GM21576 (cell line): ENCODE measurements around the gene GYG1.

Experiments used
- ATAC-seq: cut with Tn5 transposase; IDR thresholded peaks from one replicate; pipeline ENCODE4 v1.9.1; 2021; ENCODE audit warnings: mild to moderate bottlenecking, moderate library complexity; ENCODE audit not compliant: unreplicated experiment

The GYG1 gene

DNA sequence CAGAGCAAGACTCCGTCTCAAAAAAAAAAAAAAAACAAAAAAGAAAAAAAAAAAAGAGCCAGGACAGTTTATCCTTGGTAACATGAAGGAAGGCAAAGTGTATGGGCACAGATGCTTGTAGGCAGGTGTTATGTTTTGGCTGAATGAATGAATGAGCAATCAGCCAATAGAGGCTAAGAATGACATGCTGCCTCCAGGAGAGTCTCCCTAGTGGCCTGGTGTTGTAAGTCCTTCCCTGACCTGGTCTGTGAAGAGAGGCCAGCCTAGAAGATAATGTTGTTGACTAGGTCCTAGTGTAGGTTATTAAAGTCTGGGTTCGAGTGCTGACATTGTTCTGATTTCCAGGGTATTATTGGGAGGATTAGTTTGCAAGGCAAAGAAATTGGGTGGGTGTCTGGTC is 24.9 kb downstream of the GYG1 start:
- ATAC-seq, result no peak

DNA sequence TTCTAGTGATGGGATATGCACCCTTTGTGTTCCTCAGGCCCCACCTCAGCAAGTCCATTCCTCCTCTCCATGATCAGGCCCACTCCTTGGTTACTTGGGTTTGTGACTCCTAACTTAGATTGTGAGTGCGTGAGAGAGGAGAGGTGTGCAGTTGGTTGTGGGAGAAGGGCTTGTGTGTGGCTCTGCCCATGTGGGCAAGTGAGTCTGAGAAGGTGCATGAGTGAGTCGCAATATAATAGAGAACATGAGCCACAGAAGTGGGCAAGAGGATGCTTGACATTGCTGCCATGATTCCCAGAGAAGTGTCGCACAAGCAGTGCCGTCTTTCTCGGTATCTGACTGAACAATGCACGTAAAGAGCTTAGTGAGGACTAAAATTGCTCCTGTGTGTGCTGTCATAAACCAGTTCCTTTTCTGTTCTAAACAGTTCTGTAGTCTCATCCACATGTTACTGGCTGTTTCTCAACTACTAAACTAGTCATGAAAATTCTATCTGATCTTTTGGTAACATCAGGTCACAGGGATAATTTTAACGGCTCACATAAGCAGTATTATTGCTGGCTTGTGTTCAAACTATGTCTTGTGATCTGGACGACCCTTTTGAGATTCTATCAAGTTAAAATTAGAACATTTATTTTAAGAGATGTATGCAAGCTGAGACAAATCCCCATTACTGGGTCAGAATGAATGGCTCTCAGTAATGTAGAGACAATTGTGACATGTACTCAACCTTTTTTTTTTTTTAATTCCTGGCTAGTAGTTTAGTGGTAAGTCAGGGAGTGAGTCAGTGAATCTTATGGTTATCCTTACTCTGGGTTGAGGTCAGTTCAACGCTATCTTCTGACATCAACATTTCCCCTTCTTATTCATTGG is 25.6 kb downstream of the GYG1 start:
- ATAC-seq, result no peak

DNA sequence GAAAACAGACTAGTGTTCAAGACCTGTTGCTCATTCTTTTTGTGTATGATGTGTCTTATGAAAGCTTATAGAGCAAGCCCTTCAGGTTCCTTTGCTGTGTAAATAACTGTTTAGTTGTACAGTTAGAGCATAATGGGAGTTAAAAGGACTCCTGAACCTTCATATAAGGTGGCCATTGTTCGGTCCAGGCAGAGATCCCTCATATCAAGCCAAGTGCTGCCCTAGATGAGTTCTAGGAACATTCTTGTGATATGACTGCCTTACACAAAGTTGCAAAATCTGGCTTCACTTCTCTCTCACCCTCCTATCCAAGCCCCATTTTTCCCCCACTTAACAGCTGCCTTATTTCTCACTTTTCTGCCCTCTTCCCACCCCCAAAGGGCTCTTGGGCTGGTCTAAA is 26.9 kb downstream of the GYG1 start:
- ATAC-seq, result no peak

DNA sequence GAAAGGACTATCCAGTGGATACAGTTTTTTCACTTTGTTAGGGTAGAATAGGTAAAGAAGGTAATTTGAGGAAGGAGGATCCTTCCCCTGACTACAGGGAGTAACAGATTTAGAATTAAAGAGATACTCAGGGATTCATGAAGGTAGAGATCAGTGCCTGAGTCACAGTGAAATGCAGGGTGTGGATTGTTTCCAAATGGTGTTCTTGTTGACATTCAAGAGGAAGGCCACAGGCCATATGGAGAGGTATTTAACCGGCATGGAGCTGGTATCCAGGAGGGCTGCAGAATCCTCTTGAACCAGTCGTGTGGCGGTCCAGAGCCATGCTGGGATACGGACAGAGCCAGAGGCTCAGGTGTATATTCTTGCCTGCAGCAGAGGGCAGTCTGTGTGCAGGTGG is 28.2 kb downstream of the GYG1 start:
- no peak for ATAC-seq

DNA sequence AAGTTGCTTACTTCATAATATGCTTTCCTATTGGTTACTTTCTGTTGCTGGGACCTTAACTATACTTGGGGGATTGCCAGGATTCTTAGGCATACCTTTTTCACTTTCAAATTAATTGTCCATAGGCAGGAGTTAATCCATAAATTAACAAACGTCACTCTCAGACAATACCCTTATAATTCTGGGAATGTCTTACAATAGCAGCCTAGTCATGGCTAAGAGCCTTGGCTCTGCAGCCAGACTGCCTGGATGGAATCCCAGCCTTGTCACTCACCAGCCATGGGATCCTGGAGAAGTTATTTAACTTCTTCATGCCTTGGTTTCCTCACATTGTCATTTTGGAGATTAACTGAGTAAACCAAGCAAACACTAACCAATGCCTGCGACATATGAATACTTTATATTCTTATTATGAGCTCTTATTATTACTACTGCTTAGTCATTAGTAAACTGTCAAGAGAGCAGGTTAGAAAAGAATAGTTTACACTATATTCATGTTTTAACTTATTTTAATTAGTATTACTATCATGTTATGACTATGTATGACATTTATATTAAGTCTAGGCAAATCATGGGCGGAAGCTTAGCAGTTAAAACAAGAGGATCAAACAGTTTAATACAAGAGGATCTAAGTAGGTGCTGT is 29.0 kb downstream of the GYG1 start:
- ATAC-seq, result no peak

DNA sequence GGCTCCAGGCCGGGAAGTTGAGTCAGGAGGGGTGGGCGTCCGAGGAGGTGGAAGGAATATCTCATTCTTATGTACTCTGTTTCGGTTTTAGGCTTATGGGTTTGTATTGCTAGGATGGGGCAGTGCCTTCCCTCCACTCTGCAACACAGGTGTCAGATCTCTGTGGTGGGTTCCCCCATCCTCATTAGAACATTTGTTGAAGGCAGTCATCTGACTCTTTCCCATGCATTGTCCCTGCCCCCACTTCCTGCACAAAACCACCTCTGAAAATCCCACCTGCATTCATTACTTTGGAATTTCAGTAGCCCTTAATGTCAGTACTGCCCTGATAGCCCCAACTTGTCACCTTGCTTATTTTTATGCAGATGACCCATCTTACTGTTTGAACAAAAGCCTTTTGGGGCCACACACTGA is 29.5 kb downstream of the GYG1 start:
- ATAC-seq, result no peak

DNA sequence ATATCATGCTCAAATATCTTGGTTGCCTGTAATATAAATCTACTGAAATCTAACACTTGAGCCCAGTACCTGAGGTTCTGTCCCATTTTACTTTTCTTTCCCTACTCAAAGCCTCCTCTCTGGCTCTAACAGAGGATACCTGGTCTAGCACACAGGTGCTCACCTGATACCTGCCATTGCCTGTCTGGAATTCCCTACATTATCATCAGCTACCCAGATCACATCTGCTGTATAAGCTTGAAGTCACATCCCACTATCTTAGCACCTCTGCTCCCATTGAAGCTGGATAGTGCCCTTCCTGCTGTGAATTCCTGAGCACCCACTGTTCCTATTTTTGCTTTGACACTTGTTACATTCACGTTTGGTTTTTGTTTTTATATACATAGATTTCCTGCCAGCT is 30.5 kb downstream of the GYG1 start:
- no peak for ATAC-seq

DNA sequence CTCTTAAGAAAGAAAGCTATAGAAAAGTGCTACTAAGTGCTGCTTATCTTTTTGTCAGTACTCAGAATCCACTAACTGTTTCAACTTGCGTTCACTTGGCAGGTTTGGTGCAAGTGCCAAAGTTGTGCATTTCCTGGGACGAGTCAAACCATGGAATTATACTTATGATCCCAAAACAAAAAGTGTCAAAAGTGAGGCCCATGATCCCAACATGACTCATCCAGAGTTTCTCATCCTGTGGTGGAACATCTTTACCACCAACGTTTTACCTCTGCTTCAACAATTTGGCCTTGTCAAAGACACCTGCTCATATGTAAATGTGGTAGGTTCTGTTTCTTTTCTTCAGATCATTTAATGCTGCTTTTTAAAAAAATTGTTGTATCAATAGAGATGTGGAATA is 32.6 kb downstream of the GYG1 start:
- no peak for ATAC-seq

DNA sequence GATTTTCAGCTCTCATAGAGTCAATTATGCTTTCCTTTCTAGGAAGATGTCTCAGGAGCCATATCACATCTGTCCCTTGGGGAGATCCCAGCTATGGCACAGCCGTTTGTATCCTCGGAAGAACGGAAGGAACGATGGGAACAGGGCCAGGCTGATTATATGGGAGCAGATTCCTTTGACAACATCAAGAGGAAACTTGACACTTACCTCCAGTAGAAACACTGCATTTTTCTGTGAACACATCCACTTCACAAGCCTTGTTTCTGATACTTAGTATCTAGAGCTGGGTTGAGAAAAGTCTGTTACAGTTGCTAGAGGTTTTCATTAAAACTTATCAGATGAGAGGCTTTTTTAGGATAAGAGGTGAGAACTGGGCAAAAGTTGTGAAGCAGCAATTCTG is 35.4 kb downstream of the GYG1 start:
- no peak for ATAC-seq

DNA sequence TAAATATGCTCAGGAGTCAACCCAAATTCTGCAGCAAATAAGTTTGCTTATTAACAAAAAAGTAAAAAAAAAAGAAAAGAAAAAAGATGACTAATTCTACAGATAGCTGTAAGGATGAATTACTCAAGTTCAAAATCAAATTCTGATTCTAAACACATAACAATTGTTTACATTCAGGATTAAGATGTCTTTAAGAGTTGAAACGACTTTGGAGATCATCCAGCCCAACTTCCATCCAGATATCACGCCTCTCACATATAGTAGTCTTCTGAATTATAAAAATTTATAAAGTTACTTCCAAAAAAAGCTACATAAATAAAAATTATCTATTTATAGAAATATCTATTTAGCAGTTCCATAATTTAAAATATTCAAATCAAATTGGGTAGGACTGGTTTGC is 39.8 kb downstream of the GYG1 start:
- ATAC-seq, result no peak

DNA sequence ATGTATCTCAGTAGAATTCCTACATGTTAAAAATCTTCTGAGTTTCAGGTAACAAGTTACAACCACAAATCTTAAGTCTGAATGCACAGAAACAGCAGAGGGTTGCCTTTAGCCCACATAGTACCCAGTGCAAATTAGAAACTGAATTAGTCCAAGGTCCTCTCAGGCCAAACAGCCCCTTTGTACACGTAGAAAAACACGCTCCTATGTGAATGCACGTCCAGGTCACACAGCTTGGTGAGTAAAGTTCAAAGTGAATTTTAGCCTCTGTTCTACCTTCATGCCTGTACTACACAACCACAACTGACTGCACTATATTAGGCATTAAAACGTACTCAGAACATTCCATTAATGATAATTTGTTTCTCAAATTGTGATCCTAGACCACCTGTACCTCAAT is 46.3 kb downstream of the GYG1 start:
- no peak for ATAC-seq

DNA sequence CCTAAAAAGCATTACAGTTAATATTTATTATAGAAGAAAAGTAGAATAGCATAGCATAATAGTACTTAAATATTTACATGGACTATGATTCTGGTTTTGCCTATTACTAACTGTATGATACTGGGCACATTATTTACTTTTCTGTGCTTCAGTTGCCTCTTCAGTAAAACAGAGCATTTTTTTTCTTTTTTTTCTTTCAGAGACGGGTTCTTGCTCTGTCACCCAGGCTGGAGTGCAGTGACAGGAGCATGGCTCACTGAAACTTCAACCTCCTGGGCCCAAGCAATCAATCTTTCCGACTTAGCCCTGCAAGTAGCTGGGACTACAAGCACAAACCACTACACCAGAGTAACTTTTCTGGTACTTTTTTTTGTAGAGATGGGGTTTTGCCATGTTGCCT is 47.0 kb downstream of the GYG1 start:
- ATAC-seq, result no peak

DNA sequence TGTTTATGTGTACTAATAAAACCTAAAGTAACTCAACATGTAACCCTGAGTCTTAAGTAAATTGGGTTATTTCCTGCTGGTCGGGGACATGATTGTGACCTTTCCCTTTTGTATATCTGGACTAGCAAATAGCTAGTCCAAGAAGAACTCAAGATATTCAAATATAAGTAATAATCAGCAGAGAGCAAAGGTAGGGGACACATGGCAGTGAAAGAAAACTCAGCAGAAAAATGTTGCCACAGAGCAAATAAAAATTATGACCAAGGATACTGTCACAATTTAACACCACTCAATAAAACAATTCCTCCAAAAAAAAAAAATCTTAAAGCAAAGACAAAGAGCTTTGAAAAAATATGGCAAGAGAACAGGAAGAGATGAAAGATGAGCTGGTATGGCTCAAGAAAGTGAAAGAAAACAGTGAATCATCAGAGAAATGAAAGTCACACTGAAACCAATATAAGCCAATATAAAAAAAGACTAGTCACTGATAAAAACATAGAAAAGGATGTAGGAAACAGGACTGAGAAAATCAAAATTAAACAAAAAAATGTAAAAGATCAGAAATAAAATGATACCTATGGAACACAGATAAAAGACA is 51.5 kb downstream of the GYG1 start:
- ATAC-seq, result peak; percentile 89

DNA sequence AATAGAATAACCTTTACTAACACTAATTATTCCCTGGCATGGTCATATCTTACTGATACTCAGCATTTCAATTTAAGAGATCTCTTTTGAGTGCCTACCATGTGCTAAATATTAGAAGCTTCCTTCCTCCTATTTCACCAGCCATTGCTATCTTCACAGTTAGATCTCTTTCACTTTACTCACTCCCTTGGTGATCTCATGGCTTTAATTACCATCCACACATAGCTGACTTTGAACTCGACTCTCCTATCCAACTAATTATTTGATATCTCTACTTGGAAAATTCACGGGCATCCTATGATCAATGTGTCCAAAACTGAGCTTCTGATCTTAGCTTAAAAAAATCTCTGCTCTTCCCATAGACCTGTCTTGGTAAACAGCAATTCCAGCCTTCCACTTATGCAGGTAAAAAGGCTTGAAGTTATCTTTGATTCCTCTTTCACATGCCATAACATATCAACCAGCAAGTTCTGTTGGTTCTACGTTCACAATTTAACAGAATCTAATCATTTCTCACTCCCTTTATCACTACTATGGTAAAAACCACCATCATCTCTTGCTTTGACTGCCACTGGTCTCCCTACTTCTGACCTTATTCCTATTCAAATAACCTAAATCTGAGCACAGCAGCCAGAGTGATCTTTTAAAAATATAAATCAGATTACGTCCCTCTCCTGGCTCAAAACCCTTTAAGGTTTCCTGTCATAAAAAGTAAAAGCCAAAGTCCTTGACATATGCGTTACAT is 53.2 kb downstream of the GYG1 start:
- no peak for ATAC-seq

DNA sequence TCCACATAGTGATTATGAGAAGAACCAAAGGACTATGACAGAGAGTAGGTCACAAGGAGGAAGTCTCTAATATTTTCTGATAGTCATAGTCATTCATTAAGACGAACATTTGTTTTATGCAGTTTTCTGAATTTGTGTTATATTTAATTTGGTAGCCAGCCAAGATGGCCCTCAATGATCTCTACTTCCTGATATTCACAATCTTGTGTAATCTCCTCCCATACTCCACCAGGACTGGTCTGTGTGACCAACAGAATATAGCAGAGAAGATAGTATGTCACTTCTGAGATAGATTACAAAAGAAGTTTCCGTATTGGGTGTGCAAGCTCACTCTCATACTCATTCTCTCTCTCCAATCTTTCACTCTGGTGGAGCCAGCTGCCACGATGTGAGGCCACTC is 64.2 kb downstream of the GYG1 start:
- no peak for ATAC-seq

DNA sequence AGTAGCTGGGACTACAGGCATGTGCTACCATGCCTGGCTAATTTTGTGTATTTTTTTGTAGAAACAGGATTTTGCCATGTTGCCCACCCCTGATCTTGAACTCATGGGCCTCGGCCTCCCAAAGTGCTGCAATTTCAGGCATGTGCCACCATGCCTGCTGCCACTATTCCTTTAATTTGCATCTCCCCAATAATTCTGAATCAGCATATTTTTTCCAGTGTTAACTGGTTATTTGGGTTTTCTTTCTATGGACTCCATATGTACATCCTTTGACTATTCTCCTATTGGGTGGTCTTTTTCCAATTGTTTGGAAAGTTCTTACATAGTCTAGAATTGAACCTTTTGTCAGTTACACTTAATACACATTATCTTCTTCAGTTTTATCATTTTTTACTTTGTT is 66.9 kb downstream of the GYG1 start:
- ATAC-seq, result no peak

DNA sequence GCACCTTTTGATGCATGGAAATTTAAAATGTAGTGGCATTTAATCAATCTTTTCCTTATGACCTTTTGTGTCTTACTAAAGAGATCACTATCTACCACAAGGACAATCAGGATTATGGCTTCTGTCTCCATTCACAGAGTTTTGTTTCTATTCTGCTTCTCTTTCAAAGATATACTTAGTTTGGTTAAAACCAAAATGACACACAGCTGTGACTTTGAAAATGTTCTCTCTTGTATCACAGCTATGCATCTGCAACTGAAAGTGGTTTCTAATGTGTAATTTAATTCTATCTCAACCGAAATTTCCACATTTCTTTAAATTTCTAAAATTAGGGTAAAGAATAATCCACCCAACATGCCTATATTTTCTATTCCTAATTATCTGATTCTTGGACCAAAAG is 67.3 kb downstream of the GYG1 start:
- ATAC-seq, result peak; percentile 91

DNA sequence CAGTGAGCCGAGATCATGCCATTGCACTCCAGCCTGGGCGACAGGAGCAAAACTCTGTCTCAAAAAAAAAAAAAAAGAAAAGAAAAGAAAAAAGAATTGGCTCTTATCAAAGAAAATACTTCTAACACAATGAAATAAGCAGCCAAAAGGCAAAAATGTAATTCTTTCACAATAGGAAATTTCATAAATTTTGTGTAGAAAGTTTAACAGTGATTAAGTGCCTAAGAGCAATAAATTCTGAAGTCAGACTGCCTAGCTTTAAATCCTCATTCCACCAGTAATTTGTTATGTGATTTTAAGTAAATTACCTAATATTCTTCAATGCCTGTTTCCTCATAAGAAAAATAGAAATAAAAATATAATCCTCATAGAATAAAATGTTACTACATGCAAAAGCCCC is 70.4 kb downstream of the GYG1 start:
- ATAC-seq, result no peak

DNA sequence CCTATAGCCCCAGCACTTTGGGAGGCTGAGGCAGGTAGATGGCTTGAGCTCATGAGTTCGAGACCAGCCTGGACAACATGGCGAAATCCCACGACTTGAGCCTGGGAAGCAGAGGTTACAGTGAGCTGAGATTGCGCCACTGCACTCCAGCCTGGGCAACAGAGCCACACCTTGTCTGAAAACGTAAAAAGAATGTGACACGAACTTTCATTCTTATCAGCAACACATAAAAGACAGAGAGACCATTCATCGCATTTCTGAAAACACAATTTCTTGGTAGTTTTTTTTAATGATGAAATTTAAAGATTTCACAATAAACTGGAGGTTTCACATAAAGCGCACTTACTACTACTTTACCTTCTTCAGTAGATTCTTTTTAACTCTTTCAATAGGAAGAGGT is 76.5 kb downstream of the GYG1 start:
- ATAC-seq, result no peak
